NK-92 treated with Interleukin-12 subunit alpha and Interleukin-12 subunit beta, amount 100 ng/mL, for 24 hours (cell line): ENCODE measurements around the gene CCR5AS.
"Not testable (repeated sequence)": the region's sequence is repeated elsewhere in the genome, so short reads cannot be mapped to it uniquely, and the experiment has no call there.

ENCODE experiments used
- DNase-seq: peaks from one replicate; lab custom pipeline; 2025; lab: John Stamatoyannopoulos, UW

Gene CCR5AS

DNA sequence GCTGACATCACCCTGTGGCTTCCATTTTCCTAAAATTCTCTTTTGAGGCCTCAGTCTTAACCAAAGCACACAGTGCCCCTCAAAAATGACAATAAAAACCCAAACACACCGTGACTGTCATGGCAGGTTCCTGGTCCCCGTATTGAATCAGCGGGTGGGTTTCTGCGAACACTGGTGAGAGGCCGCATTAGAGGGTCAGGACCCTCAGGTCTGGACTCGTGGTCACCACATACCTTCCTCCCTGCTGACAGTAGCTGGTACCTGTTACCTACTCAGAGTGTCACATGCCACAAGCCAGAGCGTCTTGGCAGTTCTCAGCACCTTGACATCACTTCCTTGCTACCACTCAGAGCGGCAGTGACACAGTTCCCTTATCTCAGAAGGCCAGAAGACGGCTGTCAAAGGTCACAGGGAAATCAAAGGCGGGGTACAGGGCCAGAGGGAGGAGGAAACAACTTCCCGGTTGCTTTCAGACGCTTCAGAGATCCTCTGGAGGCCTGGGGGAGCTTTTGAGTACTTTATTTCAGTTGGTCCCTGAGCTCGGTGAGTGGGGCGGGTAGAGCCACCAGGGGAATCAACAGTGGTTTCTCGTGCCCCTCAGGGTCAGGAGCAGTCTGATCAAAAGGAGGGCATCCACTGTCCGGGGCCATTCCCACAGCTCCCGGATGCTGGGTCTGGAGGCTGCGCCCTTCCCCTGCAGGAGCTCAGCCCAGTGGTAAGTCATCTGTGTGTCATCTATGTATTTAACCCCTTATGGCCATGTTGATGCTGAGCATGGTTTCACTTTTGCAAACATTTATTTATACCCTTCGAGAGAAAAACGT, at the start of gene CCR5AS, which contains the start of gene CCRL2:
Gene CCR5AS (minus strand): TSS at position 279 of the 824 bp plus-strand sequence.
Gene CCRL2 (plus strand): TSS at position 472 of the 824 bp plus-strand sequence. CDS start 821 bp downstream, outside the sequence.
- DNase-seq, result no peak

GRCh38 chr3:46456118-46456517, 49.3 kb upstream of the CCR5AS start:
- no peak for DNase-seq

- DNase-seq, result no peak
Measured at GRCh38 chr3:46455231-46456115, 48.6 kb upstream of the CCR5AS start.

GRCh38 chr3:46454606-46455005, 47.7 kb upstream of the CCR5AS start:
- DNase-seq, result no peak

- no peak for DNase-seq
Measured at GRCh38 chr3:46454209-46454595, 47.3 kb upstream of the CCR5AS start.

GRCh38 chr3:46453526-46454208, 46.8 kb upstream of the CCR5AS start:
- no peak for DNase-seq

GRCh38 chr3:46449755-46450552, 43.1 kb upstream of the CCR5AS start:
- no peak for DNase-seq

DNA sequence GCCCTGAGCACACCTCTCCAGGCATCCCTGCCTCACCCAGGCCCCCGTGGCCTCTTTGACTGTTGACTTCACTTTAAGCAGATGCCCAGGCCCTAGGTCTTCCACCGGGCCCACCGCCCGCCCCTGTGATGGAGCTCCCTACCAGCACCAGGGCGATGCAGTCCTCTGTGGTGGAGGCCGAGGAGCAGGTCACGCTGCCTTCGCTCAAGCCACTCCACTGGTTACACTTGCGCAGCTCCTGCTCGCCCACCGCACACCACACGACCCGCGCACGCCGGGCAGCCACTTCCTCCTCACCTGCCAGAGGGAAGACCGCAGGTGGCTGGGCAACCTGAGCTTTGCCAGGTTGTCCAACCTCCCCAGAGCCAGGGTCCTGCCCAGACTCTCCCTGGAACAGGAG, 41.9 kb upstream of the CCR5AS start:
- no peak for DNase-seq

GRCh38 chr3:46447228-46447985, 40.5 kb upstream of the CCR5AS start:
- DNase-seq, result no peak

DNA sequence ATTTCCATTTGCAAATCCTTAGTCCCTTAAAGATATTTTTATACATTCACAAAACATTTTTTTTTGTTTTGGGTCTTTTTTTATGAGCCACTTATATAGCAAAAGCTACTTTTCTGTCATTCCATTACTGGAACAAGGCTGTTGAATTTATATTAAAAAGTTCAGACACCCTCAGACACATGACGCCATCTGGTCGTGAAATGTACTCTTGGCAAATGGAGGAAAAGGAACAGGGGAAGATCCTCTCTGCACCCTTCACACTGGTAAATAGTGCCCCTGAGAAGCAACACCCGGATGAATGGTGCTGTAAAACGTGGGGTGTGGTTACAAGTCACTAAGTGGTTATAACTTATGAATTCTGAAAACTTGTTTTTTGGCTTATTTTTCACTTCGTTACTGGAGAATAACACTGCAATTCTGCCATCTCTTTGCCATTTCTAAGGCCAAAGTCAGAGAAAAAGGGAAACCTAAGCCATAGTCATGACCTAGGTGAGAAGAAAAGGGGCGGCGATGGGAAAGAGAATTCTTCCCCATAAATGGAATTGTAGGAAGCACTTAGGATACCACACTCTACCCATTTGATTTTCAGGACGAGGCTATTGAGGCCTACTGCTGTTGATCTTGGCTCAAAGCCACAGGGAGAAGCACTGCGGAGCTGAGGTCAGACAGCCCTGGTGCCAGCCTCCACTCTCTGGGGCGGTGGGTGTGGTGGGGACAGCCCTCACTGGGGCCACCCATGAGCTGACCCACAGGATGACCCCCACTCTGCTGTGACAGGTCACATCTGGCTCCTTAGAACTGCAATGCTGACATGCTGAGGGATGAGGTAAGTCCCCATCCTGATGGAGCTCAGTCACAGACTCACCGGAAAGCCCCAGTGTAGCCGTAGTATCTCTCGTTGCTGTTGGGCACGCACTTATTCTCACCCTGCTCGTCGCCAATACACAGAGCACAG, 36.0 kb upstream of the CCR5AS start:
- DNase-seq, result no peak

DNA sequence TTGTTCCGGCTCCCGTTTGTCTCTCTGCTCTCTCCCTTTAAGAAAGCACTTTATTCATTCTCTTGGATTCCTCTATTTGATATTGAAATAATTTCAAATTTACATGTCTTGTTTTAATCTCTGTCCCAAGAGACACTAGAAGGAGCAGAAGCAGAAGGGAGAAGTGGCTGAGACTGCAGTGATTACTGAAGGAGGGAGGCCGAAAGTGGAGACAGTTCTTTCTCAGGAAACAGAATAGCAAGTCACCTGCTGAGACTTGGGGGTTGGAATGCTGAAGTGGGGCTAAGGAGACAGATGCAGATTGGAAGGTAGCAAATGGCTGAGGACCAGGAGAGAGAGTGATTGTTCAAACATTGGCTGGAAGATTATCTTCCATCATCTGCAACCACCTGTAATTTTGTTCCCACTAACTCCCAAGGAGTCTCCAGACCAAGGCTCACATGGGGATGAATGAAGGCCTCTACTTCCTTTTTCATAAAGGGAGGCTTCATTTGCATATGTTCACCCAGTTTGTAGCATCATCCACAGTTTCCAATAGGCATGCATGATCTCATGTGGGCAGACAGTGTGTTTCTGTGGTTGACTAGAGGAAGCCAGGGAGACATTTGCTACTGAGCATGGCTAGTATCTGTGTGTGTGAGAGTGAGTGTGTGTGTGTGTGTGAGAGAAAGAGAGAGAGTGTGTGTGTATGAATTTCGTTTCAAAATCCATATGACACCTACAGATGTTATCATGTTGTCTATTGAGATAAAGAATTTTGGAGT, 33.8 kb upstream of the CCR5AS start:
- no peak for DNase-seq

- no peak for DNase-seq
Measured at GRCh38 chr3:46438831-46439230, 32.0 kb upstream of the CCR5AS start.

- DNase-seq, result no peak
Measured at GRCh38 chr3:46435081-46435726, 28.3 kb upstream of the CCR5AS start.

GRCh38 chr3:46433841-46434240, 27.0 kb upstream of the CCR5AS start:
- DNase-seq, result no peak

GRCh38 chr3:46433118-46433517, 26.3 kb upstream of the CCR5AS start:
- not testable (repeated sequence) for DNase-seq

DNA sequence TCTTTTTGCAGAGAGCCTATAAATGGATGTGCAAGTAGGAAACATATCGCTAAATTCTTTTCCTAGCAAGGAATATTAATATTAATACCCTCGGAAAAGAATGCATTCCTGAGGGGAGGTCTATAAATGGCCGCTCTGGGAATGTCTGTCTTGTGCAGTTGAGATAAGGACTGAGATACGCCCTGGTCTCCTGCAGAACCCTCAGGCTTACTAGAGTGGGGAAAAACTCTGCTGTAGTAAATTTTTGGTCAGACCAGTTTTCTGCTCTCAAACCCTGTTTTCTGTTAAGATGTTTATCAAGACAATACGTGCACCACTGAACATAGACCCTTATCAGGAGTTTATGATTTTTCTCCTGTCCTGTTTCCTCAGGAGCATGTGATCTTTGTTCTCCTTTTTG, 25.0 kb upstream of the CCR5AS start:
- not testable (repeated sequence) for DNase-seq

DNA sequence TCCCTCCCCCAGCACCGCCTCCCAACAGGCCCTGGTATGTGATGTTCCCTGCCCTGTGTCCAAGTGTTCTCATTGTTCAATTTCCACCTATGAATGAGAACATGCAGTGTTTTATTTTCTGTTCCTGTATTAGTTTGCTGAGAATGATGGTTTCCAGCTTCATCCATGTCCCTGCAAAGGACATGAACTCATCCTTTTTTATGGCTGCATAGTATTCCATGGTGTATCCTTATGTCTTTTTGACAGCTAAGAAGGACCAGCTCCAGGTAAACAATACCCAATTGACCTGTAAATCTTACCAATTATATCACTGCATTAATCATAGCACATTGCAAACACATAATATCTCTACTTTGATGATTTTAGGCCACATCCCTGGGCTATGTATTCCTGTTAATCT, 24.0 kb upstream of the CCR5AS start:
- DNase-seq, result not testable (repeated sequence)

DNA sequence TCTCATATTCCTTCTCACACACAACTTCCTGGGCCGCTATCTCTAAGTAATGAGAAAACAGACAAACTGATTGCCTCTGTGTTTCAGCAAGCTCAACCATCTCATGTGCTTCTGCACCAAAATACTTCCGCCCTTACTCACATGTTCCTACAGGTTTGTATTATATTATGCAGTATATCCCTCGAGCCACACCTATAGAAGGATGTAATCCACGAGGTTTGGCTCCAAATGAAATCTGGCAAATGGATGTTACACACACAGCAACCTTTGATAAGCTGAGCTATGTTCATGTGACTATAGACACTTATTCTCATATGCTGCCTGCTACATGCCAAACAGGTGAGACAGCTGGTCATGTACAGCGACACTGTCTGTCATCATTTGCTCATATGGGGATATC, 22.8 kb upstream of the CCR5AS start:
- no peak for DNase-seq
